PFSK-1 (cell line): ENCODE data around the gene TFG.

Experiments used
- FOXP2 ChIP-seq: optimal IDR thresholded peaks from 2 replicates; pipeline ENCODE3; 2011; ENCODE audit warnings: borderline replicate concordance, control low read depth, inconsistent platforms; ENCODE audit not compliant: insufficient read depth; ENCODE audit errors: extremely low read length, extremely low read depth
- POLR2AphosphoS5 ChIP-seq: IDR thresholded peaks from 2 replicates; pipeline ENCODE4 v1.6.1; 2012; ENCODE audit warnings: low read depth, mild to moderate bottlenecking, control low read depth, low read length, moderate library complexity
- REST ChIP-seq, 2 experiments: IDR thresholded peaks; 2 replicates each; pipeline versions ENCODE4 v1.6.1 to v1.8.0; 2011 to 2012; ENCODE audit warnings: low read depth in 2 of 2, low read length in 2 of 2, control low read depth in 1 of 2, inconsistent platforms in 1 of 2, mild to moderate bottlenecking in 1 of 2, moderate library complexity in 1 of 2; ENCODE audit not compliant: insufficient read depth in 1 of 2
- SIN3A ChIP-seq: IDR thresholded peaks from 2 replicates; pipeline ENCODE4 v1.6.1; 2012; ENCODE audit warnings: mild to moderate bottlenecking, low read length, moderate library complexity, borderline replicate concordance; ENCODE audit not compliant: insufficient read depth
- TAF1 ChIP-seq: IDR thresholded peaks from 2 replicates; pipeline ENCODE4 v1.6.1; 2012; ENCODE audit warnings: low read length, control low read depth, borderline replicate concordance; ENCODE audit not compliant: insufficient read depth

GRCh38 chr3:100695696-100696095 is 13.6 kb upstream of the TFG start:
- TF ChIP-seq POLR2AphosphoS5 (no peak), REST (IDR thresholded peaks at IDR 0.05; ENCODE audit: insufficient read depth in 1 of 2, low read depth in 2 of 2, low read length in 2 of 2) (no peak), SIN3A (no peak), TAF1 (no peak), FOXP2 (no peak)
